BLaER1 treated with 17β-estradiol and CSF1 and Interleukin-3, amounts not matched to agents 10 nM and 100 nM (cell line): ENCODE data around the gene TRAF3IP1.
A peak's percentile ranks its signal among the peaks of the same experiment; 100 is the strongest.

Experiments used
- H3K27ac ChIP-seq, 11 experiments: shearing (Covaris generic); formaldehyde crosslinking; 2 replicates each; pipeline ENCODE4 v1.8.1; 2022
- H3K27me3 ChIP-seq, 11 experiments: shearing (Covaris generic); formaldehyde crosslinking; 2 replicates each; pipeline ENCODE4 v1.8.1; 2022
- H3K36me3 ChIP-seq, 11 experiments: shearing (Covaris generic); formaldehyde crosslinking; 2 replicates each; pipeline ENCODE4 v1.8.1; 2022
- H3K4me1 ChIP-seq, 10 experiments: shearing (Covaris generic); formaldehyde crosslinking; 2 replicates each; pipeline ENCODE4 v1.8.1; 2022
- H3K4me2 ChIP-seq, 11 experiments: shearing (Covaris generic); formaldehyde crosslinking; 2 replicates each; pipeline ENCODE4 v1.8.1; 2022
- H3K4me3 ChIP-seq, 10 experiments: shearing (Covaris generic); formaldehyde crosslinking; 2 replicates each; pipeline ENCODE4 v1.8.1; 2022
- H3K9ac ChIP-seq, 11 experiments: shearing (Covaris generic); formaldehyde crosslinking; 2 replicates each; pipeline ENCODE4 v1.8.1; 2022
- H3K9me3 ChIP-seq, 11 experiments: shearing (Covaris generic); formaldehyde crosslinking; replicated peaks in 1 of 11; 2 replicates each; pipeline ENCODE4 v1.8.1; 2022
- H4K20me1 ChIP-seq, 11 experiments: shearing (Covaris generic); formaldehyde crosslinking; 2 replicates each; pipeline ENCODE4 v1.8.1; 2022
- Cebpa-rat ChIP-seq, 11 experiments: shearing (Covaris generic); IDR thresholded peaks; 2 replicates each; pipeline ENCODE4 v1.8.1; 2022

The TRAF3IP1 gene

DNA sequence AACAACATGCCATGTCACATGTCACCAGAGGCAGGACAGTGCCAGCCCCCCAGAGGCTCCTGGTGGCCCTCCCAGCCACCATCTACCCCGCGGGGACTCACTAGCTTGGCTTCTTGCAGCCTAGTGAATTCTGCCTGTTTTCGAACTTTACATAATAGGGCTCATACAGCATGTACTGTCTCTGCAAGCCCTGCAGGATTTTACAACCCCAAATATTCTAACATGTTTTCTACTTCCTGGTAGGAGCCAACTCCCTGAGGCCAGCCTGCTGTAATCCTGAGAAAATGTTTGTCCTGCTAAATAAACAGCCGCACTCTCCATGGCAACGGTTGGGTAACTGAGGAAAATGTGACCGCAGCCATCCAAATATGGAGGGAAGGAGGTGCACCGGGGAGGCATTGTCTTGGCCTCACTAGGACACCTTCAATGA is 34.6 kb upstream of the TRAF3IP1 start:
- Histone ChIP-seq H4K20me1 (peaks cover 14 to 78% (median 63%) of the 10 kb centered on the region in 11 experiments; a peak in 21 of 22 replicates), H3K27me3 (no peaks in the 10 kb centered on the region), H3K27ac (peak overlapping the region in 5 of 11 experiments; percentile 10 to 96 (median 24); a peak in 3 of 22 replicates), H3K4me3 (no peak overlapping the region), H3K4me1 (peaks cover 63 to 87% (median 85%) of the 10 kb centered on the region in 10 experiments), H3K4me2 (peak overlapping the region; percentile 86 to 99 (median 96); a peak in 20 of 22 replicates), H3K9ac (peak overlapping the region in 4 of 11 experiments; percentile 85 to 93 (median 91); a peak in 4 of 22 replicates), H3K9me3 (peaks cover 0 to 7% (median 0%) of the 10 kb centered on the region in 11 experiments; a peak in 7 of 22 replicates), H3K36me3 (peaks cover 0 to 6% (median 0%) of the 10 kb centered on the region in 11 experiments; a peak in 2 of 22 replicates)
- TF ChIP-seq Cebpa-rat (IDR thresholded peaks at IDR 0.05): no peak

DNA sequence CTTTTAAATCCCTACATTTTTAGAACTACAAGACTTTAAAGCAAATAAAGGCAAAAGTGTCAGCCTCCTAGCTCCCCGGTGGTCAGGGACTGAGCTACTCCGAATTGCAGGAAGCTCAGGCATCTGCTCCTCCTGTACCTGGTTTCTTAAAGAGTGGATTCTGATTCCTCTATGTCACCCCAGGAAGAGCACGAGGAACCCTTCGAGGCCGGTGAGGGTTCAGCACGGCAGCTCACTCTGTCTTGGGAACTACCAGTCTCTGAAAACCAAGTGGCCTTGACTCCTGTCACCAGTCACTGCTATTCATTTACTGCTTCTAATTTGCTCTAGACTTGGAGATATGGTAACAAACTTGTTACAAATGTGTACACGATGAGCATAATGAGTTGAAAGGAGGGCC is 34.2 kb upstream of the TRAF3IP1 start:
- Histone ChIP-seq H3K4me2 (peak overlapping the region; percentile 86 to 99 (median 96)), H4K20me1 (peaks cover 14 to 73% (median 63%) of the 10 kb centered on the region in 11 experiments; a peak in 21 of 22 replicates), H3K9me3 (peaks cover 0 to 3% (median 0%) of the 10 kb centered on the region in 11 experiments; a peak in 2 of 22 replicates), H3K4me1 (peaks cover 63 to 87% (median 84%) of the 10 kb centered on the region in 10 experiments), H3K36me3 (peaks cover 0 to 1% (median 0%) of the 10 kb centered on the region in 11 experiments; a peak in 1 of 22 replicates), H3K27me3 (no peaks in the 10 kb centered on the region), H3K9ac (peak overlapping the region in 10 of 11 experiments; percentile 85 to 98 (median 92); a peak in 13 of 22 replicates), H3K4me3 (peak overlapping the region in 1 of 10 experiments; percentile 97; a peak in 1 of 20 replicates), H3K27ac (peak overlapping the region in 7 of 11 experiments; percentile 4 to 96 (median 15); a peak in 7 of 22 replicates)
- no peak for TF ChIP-seq Cebpa-rat (IDR thresholded peaks at IDR 0.05)

DNA sequence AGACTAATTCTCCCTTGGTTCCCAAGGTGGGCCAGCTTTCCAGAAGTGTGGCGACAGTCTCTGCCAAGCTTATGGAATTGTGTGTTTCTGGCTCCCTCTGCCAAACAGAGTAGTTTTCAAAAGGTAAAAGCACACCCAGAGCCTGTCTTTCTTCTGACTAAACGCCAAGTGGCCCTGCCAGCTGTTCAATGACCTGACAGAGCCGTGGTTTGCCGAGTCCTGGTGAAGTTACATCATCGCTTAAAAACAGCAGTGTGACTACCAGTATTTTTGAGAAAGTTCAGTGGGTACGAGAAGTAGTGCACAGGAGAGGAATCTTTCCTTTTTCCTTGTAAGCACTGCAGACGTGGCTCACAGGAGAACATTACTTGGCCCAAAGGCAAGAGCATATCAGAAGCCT is 33.8 kb upstream of the TRAF3IP1 start:
- H3K27ac ChIP-seq: peak overlapping the region in 10 of 11 experiments; percentile 2 to 97 (median 67); a peak in 13 of 22 replicates
- TF ChIP-seq Cebpa-rat (IDR thresholded peaks at IDR 0.05): no peak
- no peaks in the 10 kb centered on the region; a peak in 1 of 22 replicates for H3K36me3 ChIP-seq
- H3K4me2 ChIP-seq: peak overlapping the region; percentile 86 to 99 (median 96)
- H4K20me1 ChIP-seq: peaks cover 14 to 69% (median 63%) of the 10 kb centered on the region in 11 experiments; a peak in 21 of 22 replicates
- peaks cover 63 to 85% (median 80%) of the 10 kb centered on the region in 10 experiments for H3K4me1 ChIP-seq
- no peaks in the 10 kb centered on the region for H3K9me3 ChIP-seq
- peak overlapping the region in 7 of 10 experiments; percentile 81 to 97 (median 89); a peak in 9 of 20 replicates for H3K4me3 ChIP-seq
- H3K9ac ChIP-seq: peak overlapping the region; percentile 83 to 98 (median 92); a peak in 18 of 22 replicates
- no peaks in the 10 kb centered on the region for H3K27me3 ChIP-seq

DNA sequence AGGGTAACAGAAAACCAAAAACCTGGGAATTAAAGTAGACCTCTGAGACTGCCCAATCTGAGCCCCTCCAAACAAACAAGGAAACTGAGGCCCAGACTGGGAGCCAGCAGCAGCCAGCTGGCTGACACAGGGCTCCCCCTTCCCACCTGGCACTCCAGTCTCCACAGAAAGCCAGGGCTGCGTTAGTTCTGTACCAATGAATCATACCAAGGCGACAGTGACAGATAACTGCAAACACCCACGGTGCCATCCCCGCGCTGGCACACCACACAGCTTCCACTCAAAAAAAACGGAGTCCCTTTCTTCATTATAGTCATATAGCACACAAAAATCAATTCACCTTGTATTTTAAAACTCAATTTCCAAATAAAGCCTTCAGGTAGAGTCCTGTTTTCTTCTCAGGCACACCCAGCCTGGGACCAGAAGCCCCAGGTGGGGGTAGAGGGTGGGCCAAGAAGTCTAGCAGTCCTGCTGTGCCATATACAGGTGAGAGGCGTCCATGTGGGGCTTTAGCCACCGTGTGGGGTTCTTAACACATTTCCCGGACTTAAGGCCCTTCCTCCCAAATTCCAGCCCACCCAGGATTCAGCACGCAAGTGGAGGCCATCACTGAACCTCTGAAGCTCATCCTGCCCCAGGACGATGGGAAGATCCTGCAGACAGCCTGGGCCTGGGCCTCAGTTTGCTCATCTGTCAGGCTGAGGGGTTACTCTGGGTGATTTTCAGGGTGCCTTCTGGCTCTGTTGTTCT is 33.2 kb upstream of the TRAF3IP1 start:
- peak overlapping the region in 10 of 11 experiments; percentile 2 to 97 (median 67); a peak in 14 of 22 replicates for H3K27ac ChIP-seq
- peak overlapping the region; percentile 86 to 99 (median 96) for H3K4me2 ChIP-seq
- no peaks in the 10 kb centered on the region for H3K9me3 ChIP-seq
- no peaks in the 10 kb centered on the region for H3K27me3 ChIP-seq
- TF ChIP-seq Cebpa-rat (IDR thresholded peaks at IDR 0.05): no peak
- H4K20me1 ChIP-seq: peaks cover 14 to 63% (median 57%) of the 10 kb centered on the region in 11 experiments; a peak in 21 of 22 replicates
- peak overlapping the region; percentile 81 to 97 (median 88) for H3K4me3 ChIP-seq
- peak overlapping the region; percentile 83 to 98 (median 92); a peak in 21 of 22 replicates for H3K9ac ChIP-seq
- H3K4me1 ChIP-seq: peaks cover 57 to 85% (median 78%) of the 10 kb centered on the region in 10 experiments
- H3K36me3 ChIP-seq: no peaks in the 10 kb centered on the region; a peak in 1 of 22 replicates

GRCh38 chr2:238287737-238288649 is 32.3 kb upstream of the TRAF3IP1 start, which contains the start of gene PER2:
TSS of gene PER2 (minus strand) at chr2:238288610. CDS start at chr2:238277936, 10,674 bp downstream.
- H4K20me1 ChIP-seq: peaks cover 7 to 54% (median 49%) of the 10 kb centered on the region in 11 experiments; a peak in 20 of 22 replicates
- H3K4me1 ChIP-seq: peaks cover 49 to 78% (median 70%) of the 10 kb centered on the region in 10 experiments
- H3K4me3 ChIP-seq: peak within 1 kb of the TSS; percentile 81 to 97 (median 88)
- no peaks in the 10 kb centered on the region; a peak in 1 of 22 replicates for H3K36me3 ChIP-seq
- peak within 1 kb of the TSS; percentile 86 to 99 (median 96) for H3K4me2 ChIP-seq
- H3K9me3 ChIP-seq: no peaks in the 10 kb centered on the region
- no peaks in the 10 kb centered on the region for H3K27me3 ChIP-seq
- peak within 1 kb of the TSS; percentile 80 to 97 (median 92) for H3K27ac ChIP-seq
- no peak for TF ChIP-seq Cebpa-rat (IDR thresholded peaks at IDR 0.05)
- H3K9ac ChIP-seq: peak within 1 kb of the TSS; percentile 83 to 98 (median 92)

- no peak for TF ChIP-seq Cebpa-rat (IDR thresholded peaks at IDR 0.05)
- H3K27ac ChIP-seq: peak overlapping the region; percentile 80 to 97 (median 92)
- H3K4me3 ChIP-seq: peak overlapping the region; percentile 81 to 97 (median 88)
- no peaks in the 10 kb centered on the region; a peak in 1 of 22 replicates for H3K36me3 ChIP-seq
- no peaks in the 10 kb centered on the region for H3K9me3 ChIP-seq
- peaks cover 39 to 69% (median 61%) of the 10 kb centered on the region in 10 experiments for H3K4me1 ChIP-seq
- H3K9ac ChIP-seq: peak overlapping the region; percentile 83 to 98 (median 92)
- peak overlapping the region; percentile 86 to 99 (median 96) for H3K4me2 ChIP-seq
- peaks cover 0 to 45% (median 40%) of the 10 kb centered on the region in 11 experiments; a peak in 19 of 22 replicates for H4K20me1 ChIP-seq
- H3K27me3 ChIP-seq: no peaks in the 10 kb centered on the region
These were observed 31.4 kb upstream of the TRAF3IP1 start for GRCh38 chr2:238288650-238289573.

GRCh38 chr2:238289574-238289973 is 30.7 kb upstream of the TRAF3IP1 start:
- peak overlapping the region; percentile 83 to 98 (median 92); a peak in 21 of 22 replicates for H3K9ac ChIP-seq

More at GRCh38 chr2:238289574-238289973, 30.7 kb upstream of the TRAF3IP1 start:
- Histone ChIP-seq H3K4me2 (peak overlapping the region; percentile 80 to 96 (median 90)), H3K9me3 (no peaks in the 10 kb centered on the region), H3K4me3 (peak overlapping the region; percentile 81 to 97 (median 88)), H3K4me1 (peaks cover 38 to 62% (median 55%) of the 10 kb centered on the region in 10 experiments), H3K27ac (peak overlapping the region in 10 of 11 experiments; percentile 80 to 97 (median 90); a peak in 20 of 22 replicates), H3K36me3 (no peaks in the 10 kb centered on the region; a peak in 1 of 22 replicates), H4K20me1 (peaks cover 0 to 39% (median 33%) of the 10 kb centered on the region in 11 experiments; a peak in 19 of 22 replicates), H3K27me3 (no peaks in the 10 kb centered on the region)
- TF ChIP-seq Cebpa-rat (IDR thresholded peaks at IDR 0.05): no peak
